ENCODE results near the gene DMTF1. TPM values are rescaled to one million over a fixed set of nuclear protein-coding genes. Genes with fewer than 3 reads are reported as not detected.

The DMTF1 gene
- total RNA-seq, 1 donor from 2014 or later, result 55.6 TPM

GRCh38 chr7:87131771-87132170, 20.5 kb upstream of the DMTF1 start:
- no peaks in the 10 kb centered on the region for H3K9me3 Mint-ChIP-seq (ENCODE audit: low read depth)
- H3K4me3 Mint-ChIP-seq (ENCODE audit: unreplicated experiment), result no peak overlapping the region
- DNase-seq (ENCODE audit: low spot score), result no peak
- H3K36me3 Mint-ChIP-seq (ENCODE audit: low read depth), result no peaks in the 10 kb centered on the region
- no peak overlapping the region for H3K27ac Mint-ChIP-seq (ENCODE audit: unreplicated experiment)
- no peaks in the 10 kb centered on the region for H3K4me1 Mint-ChIP-seq (ENCODE audit: low read depth)
- TF ChIP-seq CTCF (IDR thresholded peaks at IDR 0.05), result no peak
- peaks cover 19% of the 10 kb centered on the region for H3K27me3 Mint-ChIP-seq (ENCODE audit: low read depth)

DNA sequence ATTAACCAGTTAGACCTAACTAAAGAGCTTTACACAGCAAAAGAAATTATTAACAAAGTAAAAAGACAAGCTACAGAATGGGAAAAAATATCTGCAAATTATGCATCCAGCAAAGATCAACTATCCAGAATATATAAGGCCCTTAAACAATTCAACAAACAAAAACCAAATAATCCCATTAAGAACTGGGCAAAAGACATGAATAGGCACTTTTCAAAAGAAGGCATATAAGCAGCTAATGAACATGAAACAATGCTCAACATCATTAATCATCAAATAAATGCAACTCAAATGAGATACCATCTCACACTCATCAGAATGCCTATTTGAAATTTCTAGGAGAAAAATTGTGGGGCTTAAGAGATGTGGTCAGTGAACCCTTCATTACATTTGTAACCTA, 15.0 kb upstream of the DMTF1 start:
- no peak for DNase-seq (ENCODE audit: low spot score)
- H3K4me3 Mint-ChIP-seq (ENCODE audit: unreplicated experiment), result no peak overlapping the region
- H3K4me1 Mint-ChIP-seq (ENCODE audit: low read depth), result no peaks in the 10 kb centered on the region
- H3K36me3 Mint-ChIP-seq (ENCODE audit: low read depth), result peaks cover 1% of the 10 kb centered on the region
- H3K27ac Mint-ChIP-seq (ENCODE audit: unreplicated experiment), result no peak overlapping the region
- peaks cover 14% of the 10 kb centered on the region for H3K27me3 Mint-ChIP-seq (ENCODE audit: low read depth)
- TF ChIP-seq CTCF (IDR thresholded peaks at IDR 0.05), result no peak
- H3K9me3 Mint-ChIP-seq (ENCODE audit: low read depth), result peaks cover 3% of the 10 kb centered on the region

DNA sequence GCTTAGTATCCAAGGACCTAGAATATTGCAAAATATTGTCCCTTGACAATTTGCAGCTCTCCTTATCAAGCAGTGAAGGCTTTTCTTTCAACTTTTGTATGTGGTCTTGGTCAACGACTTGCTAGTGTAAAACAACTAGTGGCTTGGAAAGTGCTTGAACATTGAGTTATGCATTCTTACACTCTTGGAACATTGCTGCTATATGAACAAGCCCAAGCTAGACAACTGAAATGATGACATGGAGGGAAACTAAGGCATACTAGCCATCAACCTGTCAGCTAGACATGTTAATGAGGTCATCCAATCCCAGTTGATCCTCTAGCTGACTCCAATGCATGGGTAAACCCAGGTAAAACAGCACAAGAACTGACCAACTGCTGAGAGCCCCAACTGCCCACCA, 12.7 kb upstream of the DMTF1 start:
- Mint-ChIP-seq H3K9me3 (ENCODE audit: low read depth) (peaks cover 3% of the 10 kb centered on the region), H3K36me3 (ENCODE audit: low read depth) (peaks cover 1% of the 10 kb centered on the region), H3K4me3 (ENCODE audit: unreplicated experiment) (no peak overlapping the region), H3K27ac (ENCODE audit: unreplicated experiment) (no peak overlapping the region), H3K27me3 (ENCODE audit: low read depth) (peaks cover 11% of the 10 kb centered on the region), H3K4me1 (ENCODE audit: low read depth) (no peaks in the 10 kb centered on the region)
- no peak for DNase-seq (ENCODE audit: low spot score)
- no peak for TF ChIP-seq CTCF (IDR thresholded peaks at IDR 0.05)

DNA sequence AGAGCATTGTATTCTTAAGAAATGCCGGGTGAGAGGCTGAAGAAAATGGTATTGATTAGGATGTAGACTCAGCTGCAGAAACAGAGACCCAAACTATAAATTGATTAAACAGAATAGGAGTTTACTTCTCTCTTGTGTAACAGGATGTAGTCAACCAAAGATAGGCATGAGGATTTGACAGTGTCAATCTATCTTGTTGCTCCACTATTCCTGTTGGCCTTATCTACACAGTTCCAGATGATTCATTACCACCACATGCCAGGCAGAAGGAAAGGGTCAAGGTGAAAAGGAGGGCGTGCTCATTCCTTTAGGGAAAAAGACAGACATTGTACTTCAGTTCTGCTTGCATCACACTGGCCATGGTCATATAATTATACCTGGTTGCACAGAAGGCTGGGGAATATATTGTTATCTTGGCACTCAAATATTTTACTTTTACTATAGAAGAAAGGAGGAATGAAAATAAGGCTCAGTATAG, 11.9 kb upstream of the DMTF1 start:
- peaks cover 13% of the 10 kb centered on the region for H3K27me3 Mint-ChIP-seq (ENCODE audit: low read depth)
- DNase-seq (ENCODE audit: low spot score), result no peak
- H3K4me3 Mint-ChIP-seq (ENCODE audit: unreplicated experiment), result no peak overlapping the region
- no peaks in the 10 kb centered on the region for H3K4me1 Mint-ChIP-seq (ENCODE audit: low read depth)
- peaks cover 1% of the 10 kb centered on the region for H3K36me3 Mint-ChIP-seq (ENCODE audit: low read depth)
- no peak for TF ChIP-seq CTCF (IDR thresholded peaks at IDR 0.05)
- no peak overlapping the region for H3K27ac Mint-ChIP-seq (ENCODE audit: unreplicated experiment)
- H3K9me3 Mint-ChIP-seq (ENCODE audit: low read depth), result peaks cover 3% of the 10 kb centered on the region

DNA sequence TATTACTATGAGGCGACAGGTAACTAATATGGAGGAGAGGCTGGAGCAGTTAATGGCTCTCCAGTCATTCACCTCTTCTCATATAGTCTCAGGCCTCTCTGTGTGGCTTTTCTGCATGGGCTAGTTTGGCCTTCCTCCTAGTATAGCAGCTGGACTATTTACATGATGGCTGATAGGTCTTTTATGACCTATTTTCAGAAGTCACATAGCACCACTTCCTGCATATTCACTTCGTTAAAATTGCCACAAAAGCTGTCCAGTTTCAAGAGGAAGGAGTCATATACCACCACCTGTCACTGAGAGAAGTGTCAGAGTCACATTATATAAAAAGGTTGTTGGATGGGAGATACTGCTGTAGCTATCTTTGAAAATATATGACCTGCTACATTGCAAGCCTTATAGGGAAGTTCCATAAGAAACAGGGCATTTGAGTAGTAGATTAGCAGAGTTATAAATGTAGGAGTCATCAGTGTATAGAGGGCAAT, 8.0 kb upstream of the DMTF1 start:
- Mint-ChIP-seq H3K27ac (ENCODE audit: unreplicated experiment) (no peak overlapping the region), H3K4me1 (ENCODE audit: low read depth) (no peaks in the 10 kb centered on the region), H3K4me3 (ENCODE audit: unreplicated experiment) (no peak overlapping the region), H3K27me3 (ENCODE audit: low read depth) (peaks cover 4% of the 10 kb centered on the region), H3K36me3 (ENCODE audit: low read depth) (no peaks in the 10 kb centered on the region), H3K9me3 (ENCODE audit: low read depth) (no peaks in the 10 kb centered on the region)
- TF ChIP-seq CTCF (IDR thresholded peaks at IDR 0.05), result no peak
- no peak for DNase-seq (ENCODE audit: low spot score)
